KMS-11 (cell line): ENCODE results near the gene BRD4.

Source experiments
- H2AFZ ChIP-seq: fragments of 200-600 bp; sonication (generic); 2 replicates; pipeline ENCODE4 v1.6.1; 2016; ENCODE audit warnings: antibody characterized with exemption, mixed run types, low read depth
- H3K27ac ChIP-seq: fragments of 200-600 bp; sonication (generic); 2 replicates; pipeline ENCODE4 v1.6.1; 2016; ENCODE audit warnings: mild to moderate bottlenecking, mixed run types
- H3K27me3 ChIP-seq: fragments of 200-600 bp; sonication (generic); 2 replicates; pipeline ENCODE4 v1.6.1; 2017; ENCODE audit warnings: mild to moderate bottlenecking, low read depth, mixed run types, moderate library complexity; ENCODE audit not compliant: insufficient read depth
- H3K36me3 ChIP-seq: fragments of 200-600 bp; sonication (generic); 2 replicates; pipeline ENCODE4 v1.6.1; 2017; ENCODE audit warnings: mild to moderate bottlenecking, mixed run types; ENCODE audit not compliant: insufficient read depth
- H3K4me1 ChIP-seq: fragments of 200-600 bp; sonication (generic); 2 replicates; pipeline ENCODE4 v1.6.1; 2016; ENCODE audit warnings: mild to moderate bottlenecking, low read depth, mixed run types; ENCODE audit not compliant: poor library complexity, severe bottlenecking
- H3K4me2 ChIP-seq: fragments of 200-600 bp; sonication (generic); 2 replicates; pipeline ENCODE4 v1.7.0; 2016; ENCODE audit warnings: mild to moderate bottlenecking, mixed run types
- H3K4me3 ChIP-seq: fragments of 200-600 bp; sonication (generic); IDR thresholded peaks from 2 replicates; pipeline ENCODE4 v1.6.1; 2017; ENCODE audit warnings: low read depth, low read length, mixed read lengths; ENCODE audit not compliant: insufficient read depth
- H3K79me2 ChIP-seq: fragments of 200-600 bp; sonication (generic); 2 replicates; pipeline ENCODE4 v1.6.1; 2016; ENCODE audit warnings: low read depth, mixed run types; ENCODE audit not compliant: insufficient read depth
- H3K9ac ChIP-seq: fragments of 200-600 bp; sonication (generic); 2 replicates; pipeline ENCODE4 v1.6.1; 2016; ENCODE audit warnings: mild to moderate bottlenecking, mixed run types
- H4K20me1 ChIP-seq: fragments of 200-600 bp; sonication (generic); 2 replicates; pipeline ENCODE4 v1.6.1; 2016; ENCODE audit warnings: mild to moderate bottlenecking, mixed run types; ENCODE audit not compliant: insufficient read depth
- TF ChIP-seq, protein P1 (sequence below): fragments of 200-600 bp; sonication (generic); conservative IDR thresholded peaks from 2 replicates; pipeline ENCODE4 v1.6.1; 2017; ENCODE audit warnings: low read depth, mild to moderate bottlenecking, antibody characterized with exemption, low read length, moderate library complexity, mixed read lengths

BRD4 gene

DNA sequence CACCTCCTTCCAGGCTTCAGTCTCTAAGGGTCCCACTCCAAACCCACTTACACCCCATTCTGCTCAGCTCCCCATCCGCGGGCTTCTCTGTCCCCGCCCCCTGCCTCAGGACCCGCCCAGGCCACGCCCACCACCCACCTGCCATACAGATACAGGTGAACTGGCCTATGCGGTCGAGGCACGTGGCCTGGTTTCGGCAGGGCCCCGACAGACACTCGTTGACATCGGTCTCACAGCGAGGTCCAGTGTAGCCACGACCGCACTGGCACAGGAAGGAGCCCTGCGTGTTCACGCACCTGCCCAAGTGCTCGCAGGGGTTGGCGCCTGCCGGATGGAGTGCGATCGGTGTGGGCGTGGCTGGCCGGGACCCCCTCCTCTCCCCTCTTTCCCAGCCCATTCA lies 143.5 kb downstream of the BRD4 start:
- TF ChIP-seq, protein P1, sequence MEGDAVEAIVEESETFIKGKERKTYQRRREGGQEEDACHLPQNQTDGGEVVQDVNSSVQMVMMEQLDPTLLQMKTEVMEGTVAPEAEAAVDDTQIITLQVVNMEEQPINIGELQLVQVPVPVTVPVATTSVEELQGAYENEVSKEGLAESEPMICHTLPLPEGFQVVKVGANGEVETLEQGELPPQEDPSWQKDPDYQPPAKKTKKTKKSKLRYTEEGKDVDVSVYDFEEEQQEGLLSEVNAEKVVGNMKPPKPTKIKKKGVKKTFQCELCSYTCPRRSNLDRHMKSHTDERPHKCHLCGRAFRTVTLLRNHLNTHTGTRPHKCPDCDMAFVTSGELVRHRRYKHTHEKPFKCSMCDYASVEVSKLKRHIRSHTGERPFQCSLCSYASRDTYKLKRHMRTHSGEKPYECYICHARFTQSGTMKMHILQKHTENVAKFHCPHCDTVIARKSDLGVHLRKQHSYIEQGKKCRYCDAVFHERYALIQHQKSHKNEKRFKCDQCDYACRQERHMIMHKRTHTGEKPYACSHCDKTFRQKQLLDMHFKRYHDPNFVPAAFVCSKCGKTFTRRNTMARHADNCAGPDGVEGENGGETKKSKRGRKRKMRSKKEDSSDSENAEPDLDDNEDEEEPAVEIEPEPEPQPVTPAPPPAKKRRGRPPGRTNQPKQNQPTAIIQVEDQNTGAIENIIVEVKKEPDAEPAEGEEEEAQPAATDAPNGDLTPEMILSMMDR, result no peak
- no peaks in the 10 kb centered on the region for H4K20me1 ChIP-seq

DNA sequence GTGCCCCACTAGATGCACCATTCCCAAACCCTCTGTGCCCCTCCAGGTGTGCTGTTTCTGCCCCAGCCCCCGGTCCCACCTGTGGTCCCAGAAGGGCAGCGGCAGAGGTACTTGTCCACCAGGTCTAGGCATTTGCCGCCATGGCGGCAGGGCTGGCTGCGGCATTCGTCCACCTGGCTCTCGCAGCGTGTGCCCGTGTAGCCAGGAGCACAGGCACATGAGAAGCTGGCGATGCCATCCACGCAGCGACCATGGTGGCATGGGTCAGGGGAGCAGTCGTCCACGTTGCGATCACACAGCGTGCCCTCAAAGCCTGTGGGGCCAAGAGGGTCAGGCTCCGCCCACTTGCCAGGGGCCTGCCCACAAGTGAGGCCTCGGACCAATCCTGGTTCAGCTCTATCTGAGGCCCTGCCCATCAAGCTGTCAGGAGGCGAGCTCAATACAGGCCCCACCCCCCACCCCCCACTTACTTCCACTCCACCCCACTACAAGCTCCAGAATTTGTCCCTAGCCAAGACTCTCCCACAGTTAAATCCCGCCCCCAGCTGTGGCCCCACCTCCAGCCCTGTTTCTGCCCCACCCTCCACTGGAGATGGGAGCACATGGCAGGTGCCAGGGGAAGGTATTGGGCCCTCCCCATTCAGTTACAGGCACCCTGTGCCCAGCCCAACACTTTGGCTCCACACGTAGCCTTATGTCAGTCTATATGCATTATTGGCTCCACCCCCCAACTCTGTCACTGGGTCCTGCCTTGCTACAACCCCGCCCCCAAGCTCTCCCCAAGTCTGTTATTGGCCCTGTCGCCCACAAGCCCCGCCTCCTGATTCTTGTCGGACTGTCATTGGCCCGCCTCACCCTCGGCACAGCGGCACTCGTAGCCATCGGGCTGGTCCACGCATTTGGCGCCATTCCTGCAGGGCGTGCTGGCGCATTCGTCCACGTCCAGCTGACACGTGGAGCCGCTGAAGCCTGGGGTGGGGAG lies 145.0 kb downstream of the BRD4 start:
- Histone ChIP-seq H3K27me3 (peaks cover 16% of the 10 kb centered on the region), H3K36me3 (no peaks in the 10 kb centered on the region)

More for the DNA sequence above, 143.5 kb downstream of the BRD4 start:
- H2AFZ ChIP-seq, result no peak overlapping the region
- no peaks in the 10 kb centered on the region for H3K4me1 ChIP-seq
- H3K27me3 ChIP-seq, result peaks cover 17% of the 10 kb centered on the region
- H3K36me3 ChIP-seq, result no peaks in the 10 kb centered on the region
- no peak overlapping the region for H3K4me2 ChIP-seq
- H3K9ac ChIP-seq, result no peak overlapping the region
- no peak overlapping the region for H3K4me3 ChIP-seq
- H3K79me2 ChIP-seq, result no peaks in the 10 kb centered on the region
- no peak overlapping the region for H3K27ac ChIP-seq

More for the DNA sequence above, 145.0 kb downstream of the BRD4 start:
- TF ChIP-seq, protein P1, result no peak
- no peak overlapping the region for H2AFZ ChIP-seq
- no peaks in the 10 kb centered on the region for H4K20me1 ChIP-seq
- H3K4me2 ChIP-seq, result no peak overlapping the region
- H3K4me3 ChIP-seq, result no peak overlapping the region
- no peak overlapping the region for H3K27ac ChIP-seq
- no peaks in the 10 kb centered on the region for H3K79me2 ChIP-seq
- H3K4me1 ChIP-seq, result no peaks in the 10 kb centered on the region
- no peak overlapping the region for H3K9ac ChIP-seq
